Ishikawa (cell line): ENCODE results near the gene NF2.

Experiments
- CEBPB ChIP-seq: IDR thresholded peaks from 2 replicates; pipeline ENCODE4 v1.6.1; 2012
- CREB1 ChIP-seq: IDR thresholded peaks from 2 replicates; pipeline ENCODE4 v1.6.1; 2012; ENCODE audit warnings: low read depth
- EGR1 ChIP-seq: IDR thresholded peaks from 2 replicates; pipeline ENCODE4 v1.6.1; 2012
- EP300 ChIP-seq: IDR thresholded peaks from 2 replicates; pipeline ENCODE4 v1.6.1; 2012; ENCODE audit warnings: borderline replicate concordance
- FOXM1 ChIP-seq: IDR thresholded peaks from 2 replicates; pipeline ENCODE4 v1.6.1; 2012; ENCODE audit warnings: low read depth, borderline replicate concordance
- NFIC ChIP-seq: IDR thresholded peaks from 2 replicates; pipeline ENCODE4 v1.6.1; 2012
- RAD21 ChIP-seq: IDR thresholded peaks from 2 replicates; pipeline ENCODE4 v1.6.1; 2012; ENCODE audit warnings: low read depth
- TAF1 ChIP-seq: IDR thresholded peaks from 2 replicates; pipeline ENCODE4 v1.6.1; 2012; ENCODE audit warnings: low read depth, mild to moderate bottlenecking
- TCF12 ChIP-seq: IDR thresholded peaks from 2 replicates; pipeline ENCODE4 v1.6.1; 2012; ENCODE audit warnings: low read depth
- TEAD4 ChIP-seq: IDR thresholded peaks from 2 replicates; pipeline ENCODE4 v1.6.1; 2012
- YY1 ChIP-seq: IDR thresholded peaks from 2 replicates; pipeline ENCODE4 v1.6.1; 2012; ENCODE audit warnings: low read depth
- ZBTB7A ChIP-seq: IDR thresholded peaks from 2 replicates; pipeline ENCODE4 v1.6.1; 2012; ENCODE audit warnings: low read depth
- TF ChIP-seq, protein P1 (sequence below): IDR thresholded peaks from 2 replicates; pipeline ENCODE4 v1.6.1; 2012; ENCODE audit warnings: low read depth, mild to moderate bottlenecking
- TF ChIP-seq, protein P2 (sequence below): IDR thresholded peaks from 2 replicates; pipeline ENCODE4 v1.6.1; 2012
- TF ChIP-seq, protein P3 (sequence below): IDR thresholded peaks from 2 replicates; pipeline ENCODE4 v1.6.1; 2012

Gene NF2

DNA sequence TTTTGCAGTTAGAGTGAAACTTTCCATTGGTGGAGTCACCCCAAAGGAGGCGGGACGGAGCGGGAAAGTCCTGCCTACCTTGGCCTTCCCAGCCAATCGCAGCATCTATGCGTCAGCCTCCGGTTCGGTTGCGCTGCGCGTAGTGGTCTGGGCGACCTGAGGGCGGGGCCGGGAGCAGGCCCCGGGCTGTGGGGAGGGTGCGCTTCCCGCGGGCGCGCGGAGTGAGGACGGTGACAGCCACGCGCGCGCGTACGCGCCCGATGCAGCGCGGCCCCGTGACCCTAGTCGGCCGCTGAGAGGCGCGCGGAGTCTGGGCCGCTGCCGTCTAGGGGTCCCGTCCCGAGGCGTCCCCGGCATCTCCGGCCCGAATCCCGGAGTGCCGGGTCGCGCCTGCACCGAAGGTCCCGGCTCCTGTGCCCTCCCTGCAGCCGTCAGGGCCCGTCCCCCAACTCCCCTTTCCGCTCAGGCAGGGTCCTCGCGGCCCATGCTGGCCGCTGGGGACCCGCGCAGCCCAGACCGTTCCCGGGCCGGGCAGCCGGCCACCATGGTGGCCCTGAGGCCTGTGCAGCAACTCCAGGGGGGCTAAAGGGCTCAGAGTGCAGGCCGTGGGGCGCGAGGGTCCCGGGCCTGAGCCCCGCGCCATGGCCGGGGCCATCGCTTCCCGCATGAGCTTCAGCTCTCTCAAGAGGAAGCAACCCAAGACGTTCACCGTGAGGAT, at the start of gene NF2:
Gene NF2, plus strand, starts transcription at position 276 of the 718 bp plus-strand sequence. Its CDS starts 366 bp downstream, at position 642.
- TF ChIP-seq, protein P1, sequence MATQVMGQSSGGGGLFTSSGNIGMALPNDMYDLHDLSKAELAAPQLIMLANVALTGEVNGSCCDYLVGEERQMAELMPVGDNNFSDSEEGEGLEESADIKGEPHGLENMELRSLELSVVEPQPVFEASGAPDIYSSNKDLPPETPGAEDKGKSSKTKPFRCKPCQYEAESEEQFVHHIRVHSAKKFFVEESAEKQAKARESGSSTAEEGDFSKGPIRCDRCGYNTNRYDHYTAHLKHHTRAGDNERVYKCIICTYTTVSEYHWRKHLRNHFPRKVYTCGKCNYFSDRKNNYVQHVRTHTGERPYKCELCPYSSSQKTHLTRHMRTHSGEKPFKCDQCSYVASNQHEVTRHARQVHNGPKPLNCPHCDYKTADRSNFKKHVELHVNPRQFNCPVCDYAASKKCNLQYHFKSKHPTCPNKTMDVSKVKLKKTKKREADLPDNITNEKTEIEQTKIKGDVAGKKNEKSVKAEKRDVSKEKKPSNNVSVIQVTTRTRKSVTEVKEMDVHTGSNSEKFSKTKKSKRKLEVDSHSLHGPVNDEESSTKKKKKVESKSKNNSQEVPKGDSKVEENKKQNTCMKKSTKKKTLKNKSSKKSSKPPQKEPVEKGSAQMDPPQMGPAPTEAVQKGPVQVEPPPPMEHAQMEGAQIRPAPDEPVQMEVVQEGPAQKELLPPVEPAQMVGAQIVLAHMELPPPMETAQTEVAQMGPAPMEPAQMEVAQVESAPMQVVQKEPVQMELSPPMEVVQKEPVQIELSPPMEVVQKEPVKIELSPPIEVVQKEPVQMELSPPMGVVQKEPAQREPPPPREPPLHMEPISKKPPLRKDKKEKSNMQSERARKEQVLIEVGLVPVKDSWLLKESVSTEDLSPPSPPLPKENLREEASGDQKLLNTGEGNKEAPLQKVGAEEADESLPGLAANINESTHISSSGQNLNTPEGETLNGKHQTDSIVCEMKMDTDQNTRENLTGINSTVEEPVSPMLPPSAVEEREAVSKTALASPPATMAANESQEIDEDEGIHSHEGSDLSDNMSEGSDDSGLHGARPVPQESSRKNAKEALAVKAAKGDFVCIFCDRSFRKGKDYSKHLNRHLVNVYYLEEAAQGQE = no peak
- TF ChIP-seq TCF12 (no peak; the same call in 1 of the 2 replicates), RAD21 (no peak; the same call in 1 of the 2 replicates), ZBTB7A (peak; percentile 89), CREB1 (peak; percentile 82), CEBPB (no peak), EP300 (no peak), FOXM1 (no peak), YY1 (peak; percentile 51; the same call in 1 of the 2 replicates), TAF1 (peak; percentile 67), NFIC (no peak), EGR1 (no peak), TEAD4 (no peak)
- TF ChIP-seq, protein P2, sequence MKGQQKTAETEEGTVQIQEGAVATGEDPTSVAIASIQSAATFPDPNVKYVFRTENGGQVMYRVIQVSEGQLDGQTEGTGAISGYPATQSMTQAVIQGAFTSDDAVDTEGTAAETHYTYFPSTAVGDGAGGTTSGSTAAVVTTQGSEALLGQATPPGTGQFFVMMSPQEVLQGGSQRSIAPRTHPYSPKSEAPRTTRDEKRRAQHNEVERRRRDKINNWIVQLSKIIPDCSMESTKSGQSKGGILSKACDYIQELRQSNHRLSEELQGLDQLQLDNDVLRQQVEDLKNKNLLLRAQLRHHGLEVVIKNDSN = peak; percentile 58; the same call in 1 of the 2 replicates
- TF ChIP-seq, protein P3, sequence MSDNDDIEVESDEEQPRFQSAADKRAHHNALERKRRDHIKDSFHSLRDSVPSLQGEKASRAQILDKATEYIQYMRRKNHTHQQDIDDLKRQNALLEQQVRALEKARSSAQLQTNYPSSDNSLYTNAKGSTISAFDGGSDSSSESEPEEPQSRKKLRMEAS = 0 out of 2 replicates have a peak, but pooled peaks have one; percentile 43

DNA sequence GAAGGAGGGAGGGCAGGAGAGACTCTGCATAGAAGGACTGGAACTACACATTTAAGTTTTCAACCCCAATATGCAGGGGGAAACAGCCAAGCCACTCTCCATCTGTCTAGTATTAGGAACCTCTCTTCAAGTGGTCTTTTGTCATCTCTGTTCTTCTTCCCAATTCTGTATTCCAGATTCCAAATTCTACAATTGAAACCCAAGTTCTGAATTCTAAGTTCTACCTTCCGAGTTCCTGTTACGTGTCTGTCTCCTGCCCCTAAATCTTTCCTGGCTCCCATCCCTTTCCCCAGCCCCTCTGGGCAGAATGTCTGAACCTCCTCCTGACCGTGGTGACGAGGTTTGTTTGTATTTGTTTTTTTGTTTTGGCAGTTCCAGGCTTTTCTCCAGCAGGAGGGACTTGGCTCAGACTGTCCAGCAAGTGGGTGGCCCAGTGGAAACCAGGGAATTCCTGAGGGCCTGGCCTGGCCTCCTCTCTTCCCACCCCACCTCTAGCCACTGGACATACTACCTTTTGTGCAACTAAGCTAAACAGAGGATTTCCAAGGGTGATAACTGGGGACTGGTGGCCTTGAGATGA, 48.3 kb upstream of the NF2 start:
- TF ChIP-seq ZBTB7A = no peak
- TF ChIP-seq EGR1 = no peak
- no peak for TF ChIP-seq EP300
- TF ChIP-seq, protein P3 = no peak
- no peak for TF ChIP-seq YY1
- no peak for TF ChIP-seq NFIC
- TF ChIP-seq, protein P1 = no peak
- TF ChIP-seq, protein P2 = no peak
- no peak for TF ChIP-seq TEAD4
- no peak for TF ChIP-seq CEBPB
- TF ChIP-seq TAF1 = no peak
- TF ChIP-seq CREB1 = no peak
- no peak for TF ChIP-seq TCF12
- TF ChIP-seq RAD21 = no peak
- TF ChIP-seq FOXM1 = no peak

DNA sequence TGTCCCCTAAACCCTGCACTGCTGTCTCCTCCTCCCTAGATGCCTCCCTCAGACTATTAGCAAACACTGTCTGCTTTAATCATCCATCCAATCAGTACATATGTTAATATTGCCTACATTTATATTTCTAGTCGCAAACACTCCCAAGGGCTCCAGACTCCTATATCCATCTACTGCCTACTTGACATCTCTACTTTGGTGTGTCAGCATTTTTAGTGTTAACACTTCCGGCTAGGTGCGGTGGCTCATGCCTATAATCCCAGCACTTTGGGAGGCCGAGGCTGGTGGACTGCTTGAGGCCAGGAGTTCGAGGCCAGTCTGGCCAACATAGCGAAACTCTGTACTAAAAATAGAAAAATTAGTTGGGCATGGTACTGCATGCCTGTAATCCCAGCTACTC, 44.4 kb upstream of the NF2 start:
- TF ChIP-seq TAF1 = no peak
- TF ChIP-seq, protein P3 = no peak

- TF ChIP-seq, protein P2 = no peak
- TF ChIP-seq TEAD4 = no peak
- TF ChIP-seq EP300 = no peak
- TF ChIP-seq CEBPB = no peak
- no peak for TF ChIP-seq CREB1
- TF ChIP-seq ZBTB7A = no peak
- no peak for TF ChIP-seq YY1
- no peak for TF ChIP-seq EGR1
- TF ChIP-seq, protein P3 = no peak
- TF ChIP-seq RAD21 = no peak
- TF ChIP-seq FOXM1 = no peak
Measured at GRCh38 chr22:29559853-29560252, 43.6 kb upstream of the NF2 start.
